H54 (cell line): ENCODE measurements around the gene SH3RF3.
"Not testable (repeated sequence)": the region's sequence is repeated elsewhere in the genome, so short reads cannot be mapped to it uniquely, and the experiment has no call there.

Source experiments
- DNase-seq: peaks from one replicate; pipeline ENCODE4 v3.0.0; 2011; ENCODE audit warnings: low spot score, mixed read lengths; ENCODE audit not compliant: insufficient read length
- FAIRE-seq: peaks from 3 replicates; lab custom pipeline; 2011; peaks lifted over from hg19 to GRCh38; lab: Jason Lieb, UNC
- POLR2A ChIP-seq: IDR thresholded peaks from 2 replicates; pipeline ENCODE4 v1.6.1; 2011; ENCODE audit warnings: low read depth, mild to moderate bottlenecking, low read length

Gene SH3RF3

GRCh38 chr2:109214651-109215371 is 85.8 kb downstream of the SH3RF3 start:
- no peak for TF ChIP-seq POLR2A
- FAIRE-seq, result no peak
- DNase-seq, result no peak

GRCh38 chr2:109215866-109216265 is 86.9 kb downstream of the SH3RF3 start:
- TF ChIP-seq POLR2A, result no peak
- FAIRE-seq (no peak), DNase-seq (no peak)

- DNase-seq, result no peak
- TF ChIP-seq POLR2A, result no peak
- no peak for FAIRE-seq
These were observed 87.3 kb downstream of the SH3RF3 start for GRCh38 chr2:109216332-109216731.

DNA sequence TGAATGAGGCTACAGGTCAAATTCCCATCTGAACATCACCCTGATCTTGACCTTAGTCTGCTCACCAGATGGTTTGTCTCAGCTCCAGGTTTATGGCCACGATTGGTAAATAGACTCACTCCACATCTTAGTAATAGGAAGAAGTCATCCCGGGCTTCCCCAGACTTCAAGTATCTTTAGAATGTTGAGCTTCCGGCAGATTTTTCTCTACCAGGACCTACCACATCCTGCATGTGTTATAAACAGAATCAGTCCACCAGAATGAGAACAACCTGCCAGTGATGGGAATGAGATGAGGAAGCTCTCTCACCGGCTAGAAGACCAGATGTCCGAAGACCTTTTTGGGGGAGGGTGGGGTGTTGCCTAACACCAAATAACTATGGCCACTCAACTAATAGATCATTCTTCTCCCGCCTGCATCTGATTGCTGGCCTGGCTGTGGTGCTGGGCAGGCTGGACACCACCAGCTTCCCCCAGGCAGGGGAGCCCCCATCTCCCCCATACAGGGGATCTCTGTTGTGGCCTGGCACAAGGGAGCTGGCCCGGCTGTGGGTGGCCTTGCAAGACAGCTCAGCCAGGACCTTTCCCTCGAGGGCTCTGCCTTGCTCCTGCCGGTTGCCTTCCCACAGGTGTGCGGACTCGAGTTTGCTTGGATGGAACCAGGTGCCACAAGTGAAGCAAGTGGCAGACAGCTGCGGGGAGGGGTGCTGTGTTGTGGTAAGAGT is 88.5 kb downstream of the SH3RF3 start:
- FAIRE-seq (no peak), DNase-seq (no peak)
- no peak for TF ChIP-seq POLR2A

DNA sequence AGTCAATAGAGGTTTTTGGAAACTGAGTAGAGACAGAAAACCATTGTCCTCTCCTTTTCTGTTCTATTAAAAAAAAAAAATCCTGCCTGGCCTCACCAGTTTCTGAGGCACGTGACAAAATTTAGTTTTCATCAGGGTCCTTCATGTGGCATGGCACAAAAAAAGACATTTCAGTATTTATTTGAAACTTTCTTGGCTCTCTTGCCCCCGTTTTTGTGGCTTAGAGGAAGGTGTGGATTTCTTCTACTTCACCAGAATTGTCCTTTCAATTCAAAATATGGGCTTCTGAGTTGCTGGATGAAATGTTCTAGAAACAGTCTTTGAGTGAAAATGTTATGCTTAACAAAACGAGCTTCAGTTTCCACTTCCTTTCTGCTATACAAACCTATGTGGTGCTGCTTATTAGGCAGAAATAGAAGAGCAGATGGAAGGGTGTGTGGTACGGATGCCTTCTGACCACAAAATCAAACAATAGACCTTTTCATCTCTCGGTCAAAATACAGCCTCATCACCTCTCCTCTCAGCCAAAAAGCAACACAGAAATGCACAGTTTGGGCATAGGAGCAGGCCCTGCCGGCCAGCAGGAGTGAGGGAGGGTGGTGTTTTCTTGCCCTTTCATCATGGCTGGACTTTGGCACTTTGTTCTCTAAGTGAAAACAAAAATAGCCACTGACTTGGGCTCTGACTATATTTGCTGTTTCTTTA is 89.2 kb downstream of the SH3RF3 start:
- DNase-seq (no peak), FAIRE-seq (no peak)
- TF ChIP-seq POLR2A, result no peak

DNA sequence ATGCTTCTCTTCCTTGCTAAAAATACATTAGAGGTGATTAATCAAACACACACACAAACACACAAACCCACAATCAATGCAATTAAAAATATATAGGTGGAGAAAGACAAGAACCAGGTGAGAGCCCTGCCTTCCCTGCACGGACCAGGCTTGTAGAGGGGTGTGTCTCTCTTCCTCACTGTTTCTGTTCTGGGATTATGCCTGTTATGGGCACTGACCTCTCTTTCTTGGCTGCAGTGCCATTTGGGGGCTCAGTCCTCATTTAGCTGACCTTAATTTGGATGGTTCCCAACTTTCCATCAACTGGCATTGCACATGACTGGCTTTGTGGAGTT is 89.8 kb downstream of the SH3RF3 start:
- no peak for FAIRE-seq
- no peak for DNase-seq

GRCh38 chr2:109220860-109221259 is 91.9 kb downstream of the SH3RF3 start:
- TF ChIP-seq POLR2A, result no peak
- DNase-seq (no peak), FAIRE-seq (no peak)

More for the DNA sequence above, 89.8 kb downstream of the SH3RF3 start:
- no peak for TF ChIP-seq POLR2A

- DNase-seq, FAIRE-seq: not testable (repeated sequence)
These were observed 92.3 kb downstream of the SH3RF3 start for GRCh38 chr2:109221316-109221715.

- DNase-seq (no peak), FAIRE-seq (no peak)
- no peak for TF ChIP-seq POLR2A
These were observed 93.4 kb downstream of the SH3RF3 start for GRCh38 chr2:109222422-109222821.

GRCh38 chr2:109222825-109223471 is 93.9 kb downstream of the SH3RF3 start:
- FAIRE-seq, result no peak
- no peak for TF ChIP-seq POLR2A
- DNase-seq, result no peak

- no peak for FAIRE-seq
- DNase-seq, result no peak
- TF ChIP-seq POLR2A, result no peak
These were observed 94.5 kb downstream of the SH3RF3 start for GRCh38 chr2:109223490-109223889.

GRCh38 chr2:109224341-109224740 is 95.3 kb downstream of the SH3RF3 start:
- FAIRE-seq, DNase-seq: not testable (repeated sequence)

- TF ChIP-seq POLR2A, result no peak
- no peak for FAIRE-seq
These were observed 96.3 kb downstream of the SH3RF3 start for GRCh38 chr2:109225170-109225782.

More at GRCh38 chr2:109225170-109225782, 96.3 kb downstream of the SH3RF3 start:
- DNase-seq, result no peak
